H1 (cell line): Measurements from ENCODE around the gene MBD3L1. TPM values are rescaled to one million over a fixed set of nuclear protein-coding genes. Genes with fewer than 3 reads are reported as not detected.

Source experiments
- BRCA1 ChIP-seq: IDR thresholded peaks from 2 replicates; pipeline ENCODE4 v1.6.1; 2012; ENCODE audit warnings: low read depth, low read length, improper control_type of control experiment
- EGR1 ChIP-seq: IDR thresholded peaks from 2 replicates; pipeline ENCODE4 v1.6.1; 2011; ENCODE audit warnings: low read depth, low read length, borderline replicate concordance
- SIRT6 ChIP-seq: IDR thresholded peaks from one replicate; pipeline ENCODE4 v1.7.1; 2012; ENCODE audit warnings: low read length, inconsistent platforms
- TBP ChIP-seq: IDR thresholded peaks from 2 replicates; pipeline ENCODE4 v1.6.1; 2011; ENCODE audit warnings: low read depth, low read length, improper control_type of control experiment
- polyA plus RNA-seq, 7 experiments: library from polyadenylated mRNA; depleted of rRNA in 3 of 7; stranded (reverse) in 5 of 7; unstranded in 2 of 7; fragments of >200 nt in 5 of 7; fragments of 200-250 nt in 2 of 7; gene quantifications; 1 replicate in 5 of 7; 2 replicates in 1 of 7; 4 replicates in 1 of 7; pipeline versions ENCODE4 v1.2.1 to v1.2.3, GENCODE V29; 2011 to 2013; ENCODE audit warnings: missing spikeins in 2 of 7, mixed read lengths in 2 of 7
- total RNA-seq: library from RNA; stranded (reverse); fragmentation: NEBNext Ultra II Directional; extraction: Animal tissue kit (Norgen Biotek cat#: 25700); gene quantifications from 2 replicates; pipeline ENCODE4 v1.2.1, GENCODE V29; 2021

The MBD3L1 gene
- total and polyA plus RNA-seq, 2 of the 8 experiments (the other 6 are each of a cell fraction or from before 2014, with no cell fraction given): not detected

DNA sequence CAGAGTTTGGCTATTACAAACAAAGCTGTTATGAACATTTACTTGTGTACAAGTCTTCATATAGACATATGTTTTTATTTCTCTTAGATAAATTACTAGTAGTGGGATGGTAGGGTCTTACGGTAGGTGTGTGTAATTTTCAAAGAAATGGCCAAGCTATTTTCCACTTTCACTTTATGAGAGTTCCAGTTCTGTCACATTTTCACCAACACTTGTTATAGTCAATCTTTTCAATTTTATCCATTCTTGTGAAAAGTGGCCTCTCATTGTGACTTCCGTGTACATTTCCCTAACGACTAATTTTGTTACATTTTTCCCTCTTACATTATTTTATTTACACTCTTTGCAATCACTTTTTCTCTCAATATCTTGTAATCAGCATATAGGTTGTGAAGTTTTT lies 18.3 kb downstream of the MBD3L1 start (continued):
- TF ChIP-seq EGR1: no peak
- TF ChIP-seq BRCA1: no peak
- TF ChIP-seq SIRT6: no peak
- no peak for TF ChIP-seq TBP
